GM12874 (cell line): Measurements from ENCODE around the gene ZNF586.

Source experiments
- TF ChIP-seq, protein P1 (sequence below): IDR thresholded peaks from 2 replicates; pipeline ENCODE4 v1.5.1; 2011; ENCODE audit warnings: low read depth, mild to moderate bottlenecking, control low read depth, low read length, moderate library complexity; ENCODE audit not compliant: insufficient read depth

ZNF586 gene

DNA sequence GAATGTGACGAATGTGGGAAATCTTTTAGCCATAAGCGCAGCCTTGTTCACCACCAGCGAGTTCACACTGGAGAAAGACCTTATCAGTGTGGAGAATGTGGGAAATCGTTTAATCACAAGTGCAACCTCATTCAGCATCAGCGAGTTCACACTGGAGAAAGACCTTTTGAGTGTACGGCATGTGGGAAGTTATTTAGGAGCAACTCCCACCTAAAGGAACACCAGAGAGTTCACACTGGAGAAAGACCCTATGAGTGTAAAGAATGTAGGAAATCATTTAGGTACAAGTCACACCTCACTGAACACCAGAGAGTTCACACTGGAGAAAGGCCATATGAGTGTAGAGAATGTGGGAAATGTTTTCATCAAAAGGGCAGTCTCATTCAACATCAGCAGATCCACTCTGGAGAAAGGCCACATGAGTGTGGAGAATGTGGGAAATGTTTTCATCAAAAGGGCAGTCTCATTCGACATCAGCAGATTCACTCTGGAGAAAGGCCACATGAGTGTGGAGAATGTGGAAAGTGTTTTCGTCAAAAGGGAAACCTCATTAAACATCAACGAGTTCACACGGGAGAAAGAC lies 15.3 kb upstream of the ZNF586 start:
- TF ChIP-seq, protein P1, sequence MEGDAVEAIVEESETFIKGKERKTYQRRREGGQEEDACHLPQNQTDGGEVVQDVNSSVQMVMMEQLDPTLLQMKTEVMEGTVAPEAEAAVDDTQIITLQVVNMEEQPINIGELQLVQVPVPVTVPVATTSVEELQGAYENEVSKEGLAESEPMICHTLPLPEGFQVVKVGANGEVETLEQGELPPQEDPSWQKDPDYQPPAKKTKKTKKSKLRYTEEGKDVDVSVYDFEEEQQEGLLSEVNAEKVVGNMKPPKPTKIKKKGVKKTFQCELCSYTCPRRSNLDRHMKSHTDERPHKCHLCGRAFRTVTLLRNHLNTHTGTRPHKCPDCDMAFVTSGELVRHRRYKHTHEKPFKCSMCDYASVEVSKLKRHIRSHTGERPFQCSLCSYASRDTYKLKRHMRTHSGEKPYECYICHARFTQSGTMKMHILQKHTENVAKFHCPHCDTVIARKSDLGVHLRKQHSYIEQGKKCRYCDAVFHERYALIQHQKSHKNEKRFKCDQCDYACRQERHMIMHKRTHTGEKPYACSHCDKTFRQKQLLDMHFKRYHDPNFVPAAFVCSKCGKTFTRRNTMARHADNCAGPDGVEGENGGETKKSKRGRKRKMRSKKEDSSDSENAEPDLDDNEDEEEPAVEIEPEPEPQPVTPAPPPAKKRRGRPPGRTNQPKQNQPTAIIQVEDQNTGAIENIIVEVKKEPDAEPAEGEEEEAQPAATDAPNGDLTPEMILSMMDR = no peak

- TF ChIP-seq, protein P1 = no peak
Observed at GRCh38 chr19:57755031-57755430, 14.4 kb upstream of the ZNF586 start.

GRCh38 chr19:57757941-57758340 lies 11.5 kb upstream of the ZNF586 start:
- TF ChIP-seq, protein P1 = no peak

DNA sequence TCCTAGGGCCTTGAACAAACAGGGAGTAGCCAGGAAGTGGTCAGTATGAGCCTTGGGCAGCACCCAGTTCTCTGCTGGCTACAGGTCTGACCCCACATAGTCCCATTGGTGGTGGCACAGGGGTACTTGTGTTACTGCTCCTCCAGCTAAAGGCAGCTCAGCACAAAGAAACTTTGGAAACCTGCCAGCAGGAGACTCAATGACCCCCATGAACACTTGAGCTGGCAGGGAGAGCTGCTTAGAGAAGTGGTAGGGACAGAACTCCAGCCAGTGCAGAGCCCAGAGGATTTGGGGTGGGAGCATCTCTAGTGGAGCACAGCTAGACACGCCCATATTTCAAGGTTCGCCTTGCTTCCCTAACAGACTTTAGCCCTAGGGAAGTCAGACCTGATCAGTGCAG lies 10.4 kb upstream of the ZNF586 start:
- TF ChIP-seq, protein P1 = no peak

DNA sequence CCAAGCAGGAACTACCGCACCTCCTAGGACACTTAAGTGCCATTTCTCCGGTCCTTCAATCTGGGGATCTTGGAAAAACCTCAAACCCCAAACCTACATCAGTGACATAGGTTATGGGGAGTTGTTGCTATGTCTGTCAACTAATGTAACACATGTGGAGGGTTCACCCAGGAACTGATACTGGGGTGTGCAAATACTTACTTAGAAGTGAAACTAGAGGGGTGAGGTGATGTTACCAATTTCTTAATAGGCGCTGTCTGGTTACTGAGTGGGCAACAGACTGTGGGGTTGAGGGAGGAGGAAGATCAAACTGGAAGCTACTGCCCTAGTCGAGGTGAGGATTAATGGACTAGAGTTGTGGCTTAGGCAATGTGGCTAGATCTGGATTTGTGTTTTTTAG lies 1.9 kb downstream of the ZNF586 start:
- TF ChIP-seq, protein P1 = no peak

DNA sequence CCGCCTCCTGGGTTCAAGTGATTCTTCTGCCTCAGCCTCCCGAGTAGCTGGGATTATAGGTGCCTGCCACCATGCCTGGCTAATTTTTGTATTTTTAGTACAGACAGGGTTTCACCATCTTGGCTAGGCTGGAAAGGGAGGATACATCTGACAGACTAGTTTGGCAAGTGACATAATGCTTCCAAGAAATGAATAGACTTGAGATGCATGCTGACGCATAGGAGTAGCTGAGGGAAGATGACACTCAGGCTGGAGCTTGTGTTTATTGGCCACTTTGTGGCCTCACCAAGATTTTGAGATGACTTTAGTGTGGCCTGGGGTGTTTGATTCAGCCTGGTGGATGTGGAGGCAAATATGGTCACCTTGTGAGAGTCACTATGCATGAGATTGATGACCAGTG lies 4.0 kb downstream of the ZNF586 start:
- TF ChIP-seq, protein P1 = no peak

DNA sequence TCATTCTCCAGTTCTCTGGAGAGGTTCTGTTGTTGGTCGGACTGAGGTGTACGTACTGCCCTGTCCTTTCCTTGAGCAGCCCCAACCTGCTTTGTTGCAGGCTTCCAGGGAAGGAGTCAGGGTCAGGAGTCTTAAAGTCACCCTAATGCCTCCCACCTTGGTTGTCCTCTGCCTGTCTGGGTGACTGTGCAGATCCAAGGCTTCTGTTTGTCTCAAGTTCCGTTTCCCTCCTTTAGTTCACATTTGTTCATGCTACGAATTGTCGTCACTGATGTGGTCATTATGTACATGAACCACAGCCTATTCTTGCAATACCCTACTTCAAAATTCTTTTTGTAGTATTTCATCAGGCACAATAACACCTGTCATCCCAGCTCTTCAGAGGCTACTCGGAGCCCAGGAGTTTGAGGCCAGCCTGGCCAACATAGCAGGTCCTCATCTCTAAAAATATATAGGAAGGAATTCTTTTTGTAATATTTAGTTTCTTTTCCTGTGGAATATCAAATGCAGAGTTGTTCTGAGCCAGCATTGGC lies 7.4 kb downstream of the ZNF586 start:
- TF ChIP-seq, protein P1 = no peak
